ENCODE data around the gene KRTAP5-2. TPM values are rescaled to one million over a fixed set of nuclear protein-coding genes. Genes with fewer than 3 reads are reported as not detected.

KRTAP5-2 gene
- total RNA-seq, 4 donors from 2014 or later: not detected

DNA sequence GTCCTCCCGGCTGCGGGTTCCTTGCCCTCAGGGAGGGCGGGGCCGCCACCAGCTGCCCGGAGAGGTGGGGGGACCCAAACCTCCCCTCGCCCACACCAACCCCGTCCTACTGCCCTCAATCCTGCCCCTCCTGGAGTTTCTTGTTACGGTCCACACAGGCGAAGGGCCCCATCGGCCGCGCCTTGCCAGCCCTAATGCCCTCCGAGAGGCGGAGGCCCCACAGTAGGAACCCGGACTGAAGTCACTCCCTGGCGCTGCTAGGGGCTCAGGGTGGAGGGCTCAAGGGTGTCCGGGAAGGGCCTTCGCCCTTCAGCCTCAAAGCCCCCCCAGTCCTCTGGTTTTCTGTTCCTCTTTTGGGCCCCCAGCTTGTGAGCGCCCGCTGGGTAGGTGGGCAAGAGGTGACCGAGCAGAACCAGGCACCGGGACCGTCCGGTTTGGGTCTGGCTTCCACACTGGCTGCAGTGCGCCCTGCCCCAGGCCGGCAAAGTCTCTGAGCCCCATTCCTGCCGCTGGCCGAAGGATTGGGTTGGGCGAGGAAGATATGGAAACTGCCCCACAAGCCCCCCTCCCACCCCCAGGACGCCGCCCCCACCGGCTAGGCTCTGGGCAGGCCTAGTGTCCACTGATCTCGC is 50.5 kb downstream of the KRTAP5-2 start:
- TF ChIP-seq, protein P1, sequence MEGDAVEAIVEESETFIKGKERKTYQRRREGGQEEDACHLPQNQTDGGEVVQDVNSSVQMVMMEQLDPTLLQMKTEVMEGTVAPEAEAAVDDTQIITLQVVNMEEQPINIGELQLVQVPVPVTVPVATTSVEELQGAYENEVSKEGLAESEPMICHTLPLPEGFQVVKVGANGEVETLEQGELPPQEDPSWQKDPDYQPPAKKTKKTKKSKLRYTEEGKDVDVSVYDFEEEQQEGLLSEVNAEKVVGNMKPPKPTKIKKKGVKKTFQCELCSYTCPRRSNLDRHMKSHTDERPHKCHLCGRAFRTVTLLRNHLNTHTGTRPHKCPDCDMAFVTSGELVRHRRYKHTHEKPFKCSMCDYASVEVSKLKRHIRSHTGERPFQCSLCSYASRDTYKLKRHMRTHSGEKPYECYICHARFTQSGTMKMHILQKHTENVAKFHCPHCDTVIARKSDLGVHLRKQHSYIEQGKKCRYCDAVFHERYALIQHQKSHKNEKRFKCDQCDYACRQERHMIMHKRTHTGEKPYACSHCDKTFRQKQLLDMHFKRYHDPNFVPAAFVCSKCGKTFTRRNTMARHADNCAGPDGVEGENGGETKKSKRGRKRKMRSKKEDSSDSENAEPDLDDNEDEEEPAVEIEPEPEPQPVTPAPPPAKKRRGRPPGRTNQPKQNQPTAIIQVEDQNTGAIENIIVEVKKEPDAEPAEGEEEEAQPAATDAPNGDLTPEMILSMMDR (IDR thresholded peaks at IDR 0.05; ENCODE audit: low read depth): no peak

Other genes starting within 250 kb of the KRTAP5-2 start
- under 1 TPM in 2 of 4 donors, not detected in 2; 0.22 to 0.49 TPM for gene BRSK2, start 208.4 kb downstream of the KRTAP5-2 start, total RNA-seq
- gene MOB2, start 111.5 kb downstream of the KRTAP5-2 start, total RNA-seq: 10 to 100 TPM; 24.5 to 59.9 (median 39.1) TPM
- 1 to 10 TPM in 2 of 4 donors, under 1 TPM in 2; 0.22 to 2.3 (median 0.74) TPM for gene DUSP8, start 26.0 kb downstream of the KRTAP5-2 start, total RNA-seq
- not detected for gene KRTAP5-1, start 13.0 kb downstream of the KRTAP5-2 start, total RNA-seq
- not detected for gene KRTAP5-3, start 10.2 kb upstream of the KRTAP5-2 start, total RNA-seq
- not detected for gene KRTAP5-4, start 23.8 kb upstream of the KRTAP5-2 start, total RNA-seq
- not detected for gene KRTAP5-5, start 31.5 kb upstream of the KRTAP5-2 start, total RNA-seq
- not detected for gene KRTAP5-6, start 98.9 kb upstream of the KRTAP5-2 start, total RNA-seq
- gene IFITM10, start 152.3 kb upstream of the KRTAP5-2 start, total RNA-seq: 1 to 10 TPM in 3 of 4 donors, not detected in 1; 1.1 to 2.4 (median 1.3) TPM
- 1,000 to 10,000 TPM in 1 of 4 donors, 100 to 1,000 TPM in 3; 387 to 1,776 (median 548) TPM for gene CTSD, start 165.6 kb upstream of the KRTAP5-2 start, total RNA-seq
- gene SYT8, start 236.7 kb upstream of the KRTAP5-2 start, total RNA-seq: not detected
- 10 to 100 TPM in 1 of 4 donors, 1 to 10 TPM in 1, not detected in 2; 1.8 to 12.6 TPM for gene TNNI2, start 240.7 kb upstream of the KRTAP5-2 start, total RNA-seq